AG09309 (cell line): Measurements from ENCODE around the gene SNX9.
"Not testable (repeated sequence)": the region's sequence is repeated elsewhere in the genome, so short reads cannot be mapped to it uniquely, and the experiment has no call there.

Experiments
- DNase-seq: peaks from one replicate; pipeline ENCODE4 v3.0.0-alpha.2; 2010; ENCODE audit warnings: low read depth
- H3K4me3 ChIP-seq: 2 replicates; pipeline ENCODE4 v1.5.1; 2011; ENCODE audit warnings: mild to moderate bottlenecking, low read depth, low read length, moderate library complexity; ENCODE audit not compliant: control insufficient read depth
- TF ChIP-seq, protein P1 (sequence below): IDR thresholded peaks from 2 replicates; pipeline ENCODE4 v1.5.1; 2011; ENCODE audit warnings: mild to moderate bottlenecking, low read depth, low read length, inconsistent platforms; ENCODE audit not compliant: insufficient read depth, control insufficient read depth; ENCODE audit errors: missing control alignments

SNX9 gene

DNA sequence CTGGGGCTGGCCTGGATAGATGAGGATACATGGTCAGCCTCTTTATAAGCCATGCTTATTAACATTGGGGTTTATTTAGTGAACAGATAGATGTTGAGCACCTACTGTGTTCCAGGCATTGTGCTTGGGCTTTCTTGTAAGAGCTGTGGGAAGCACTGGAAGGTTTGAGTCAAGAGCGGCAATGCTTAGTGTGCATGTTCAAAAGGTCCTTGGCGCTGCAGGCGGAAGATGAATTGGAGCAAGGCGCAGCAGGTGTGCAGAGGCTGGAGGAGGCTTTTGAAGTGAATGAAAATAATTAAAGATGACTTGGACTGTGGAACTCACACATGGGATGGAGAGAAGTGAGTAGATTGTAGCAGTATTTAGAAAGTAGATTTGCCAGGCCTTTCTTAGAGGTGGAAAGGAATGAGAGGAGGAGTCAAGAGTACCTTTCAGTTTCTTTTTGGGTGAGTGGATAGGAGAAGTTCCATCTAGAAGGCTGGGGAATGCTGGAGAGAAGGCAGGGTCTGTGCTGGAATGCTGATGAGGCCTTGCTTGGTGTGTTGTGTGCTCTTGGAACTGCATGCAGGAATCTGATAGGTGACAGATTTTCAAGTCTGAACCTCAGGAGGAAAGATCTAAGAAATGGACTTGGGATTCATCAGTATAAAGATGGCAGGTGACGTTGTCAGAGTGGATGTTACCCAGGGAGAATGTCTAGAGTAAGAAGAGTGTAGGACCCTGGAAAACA lies 26.4 kb downstream of the SNX9 start:
- no peak overlapping the region for H3K4me3 ChIP-seq
- TF ChIP-seq, protein P1, sequence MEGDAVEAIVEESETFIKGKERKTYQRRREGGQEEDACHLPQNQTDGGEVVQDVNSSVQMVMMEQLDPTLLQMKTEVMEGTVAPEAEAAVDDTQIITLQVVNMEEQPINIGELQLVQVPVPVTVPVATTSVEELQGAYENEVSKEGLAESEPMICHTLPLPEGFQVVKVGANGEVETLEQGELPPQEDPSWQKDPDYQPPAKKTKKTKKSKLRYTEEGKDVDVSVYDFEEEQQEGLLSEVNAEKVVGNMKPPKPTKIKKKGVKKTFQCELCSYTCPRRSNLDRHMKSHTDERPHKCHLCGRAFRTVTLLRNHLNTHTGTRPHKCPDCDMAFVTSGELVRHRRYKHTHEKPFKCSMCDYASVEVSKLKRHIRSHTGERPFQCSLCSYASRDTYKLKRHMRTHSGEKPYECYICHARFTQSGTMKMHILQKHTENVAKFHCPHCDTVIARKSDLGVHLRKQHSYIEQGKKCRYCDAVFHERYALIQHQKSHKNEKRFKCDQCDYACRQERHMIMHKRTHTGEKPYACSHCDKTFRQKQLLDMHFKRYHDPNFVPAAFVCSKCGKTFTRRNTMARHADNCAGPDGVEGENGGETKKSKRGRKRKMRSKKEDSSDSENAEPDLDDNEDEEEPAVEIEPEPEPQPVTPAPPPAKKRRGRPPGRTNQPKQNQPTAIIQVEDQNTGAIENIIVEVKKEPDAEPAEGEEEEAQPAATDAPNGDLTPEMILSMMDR = no peak
- no peak for DNase-seq

DNA sequence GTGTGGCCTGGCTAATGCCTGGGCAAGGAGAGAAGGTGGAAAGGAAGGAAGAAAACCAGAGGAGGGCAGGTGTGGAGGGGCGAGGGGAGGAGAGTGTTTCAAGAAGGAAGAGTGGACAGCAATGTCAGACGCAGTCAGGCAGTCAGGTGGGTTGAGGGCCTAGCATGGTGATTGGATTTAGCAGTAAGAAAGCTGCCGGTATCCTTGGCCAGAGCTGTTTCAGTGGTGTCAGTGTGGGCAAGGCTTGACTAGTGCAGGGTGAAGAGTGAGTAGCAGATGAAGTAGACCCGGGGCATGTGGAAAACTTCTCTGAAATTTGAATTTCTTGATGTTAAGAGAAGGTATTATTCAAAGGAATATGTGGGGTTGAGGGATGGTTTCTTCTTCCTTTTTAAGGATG lies 27.0 kb downstream of the SNX9 start:
- TF ChIP-seq, protein P1 = no peak
- no peak for DNase-seq
- no peak overlapping the region for H3K4me3 ChIP-seq

DNA sequence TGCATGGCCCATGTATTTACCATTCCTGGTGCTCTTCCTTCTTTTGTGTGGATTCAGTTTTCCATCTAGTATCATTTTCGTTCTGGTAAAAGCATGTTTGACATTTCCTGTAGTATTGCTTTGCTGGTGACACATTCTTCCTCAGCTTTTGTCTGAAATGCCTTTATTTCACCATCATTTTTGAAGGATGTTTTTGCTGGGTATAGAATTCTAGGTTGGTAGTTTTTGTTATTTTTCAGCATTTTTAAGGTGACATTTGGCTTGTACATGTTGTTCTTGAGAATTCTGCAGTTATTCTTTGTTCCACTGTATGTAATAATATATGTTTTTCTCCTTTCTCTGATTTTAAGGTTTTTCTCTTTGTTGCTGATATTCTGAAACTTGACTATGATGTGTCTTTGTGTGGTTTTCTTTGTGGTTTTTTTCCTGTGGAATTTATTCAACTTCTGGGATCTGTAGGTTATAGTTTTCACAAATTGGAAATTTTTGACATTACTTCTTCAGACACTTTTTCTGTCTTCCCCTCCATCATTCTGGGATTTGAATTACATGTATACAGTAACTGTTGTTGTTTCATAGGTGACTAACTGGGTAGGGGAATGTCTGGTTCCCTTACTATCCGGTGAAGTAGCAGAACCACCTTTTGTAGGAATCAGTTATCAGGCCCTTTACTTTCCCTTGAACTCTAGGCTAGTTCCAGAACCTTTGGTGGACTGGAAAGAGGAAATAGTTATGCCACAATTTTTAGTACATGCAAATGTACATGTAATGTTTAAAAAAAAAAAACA lies 30.2 kb downstream of the SNX9 start:
- DNase-seq = no peak
- TF ChIP-seq, protein P1 = no peak
- H3K4me3 ChIP-seq = no peak overlapping the region

DNA sequence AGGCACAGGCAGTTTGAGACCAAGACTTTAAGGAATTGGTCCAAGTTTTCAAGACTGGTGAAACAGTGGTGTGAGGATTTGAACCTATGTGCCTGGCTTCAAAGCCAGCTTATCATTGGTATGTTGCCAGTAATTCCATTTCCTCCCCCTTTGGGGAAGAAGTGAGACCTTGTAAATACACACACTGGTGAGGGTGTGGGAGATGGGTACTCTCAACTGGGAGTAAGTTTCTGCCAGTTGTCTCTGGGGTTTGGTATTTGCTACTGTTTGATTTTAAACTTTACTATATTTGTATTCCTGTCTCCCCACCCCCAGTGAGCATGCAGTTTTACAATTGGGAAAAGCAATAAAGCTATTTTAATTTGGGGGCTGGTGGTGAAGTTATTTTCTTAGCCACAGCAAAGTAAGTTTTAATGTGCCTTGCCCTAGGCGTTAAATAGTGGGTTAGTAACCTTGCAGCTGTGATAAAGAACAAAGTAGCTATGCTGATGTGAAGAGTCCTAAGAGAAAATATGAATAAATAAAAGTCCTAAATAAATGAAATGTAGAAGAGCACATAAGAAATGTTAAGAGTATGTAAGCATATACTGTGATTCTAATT lies 31.0 kb downstream of the SNX9 start:
- TF ChIP-seq, protein P1 = no peak
- DNase-seq = no peak
- no peak overlapping the region for H3K4me3 ChIP-seq

DNA sequence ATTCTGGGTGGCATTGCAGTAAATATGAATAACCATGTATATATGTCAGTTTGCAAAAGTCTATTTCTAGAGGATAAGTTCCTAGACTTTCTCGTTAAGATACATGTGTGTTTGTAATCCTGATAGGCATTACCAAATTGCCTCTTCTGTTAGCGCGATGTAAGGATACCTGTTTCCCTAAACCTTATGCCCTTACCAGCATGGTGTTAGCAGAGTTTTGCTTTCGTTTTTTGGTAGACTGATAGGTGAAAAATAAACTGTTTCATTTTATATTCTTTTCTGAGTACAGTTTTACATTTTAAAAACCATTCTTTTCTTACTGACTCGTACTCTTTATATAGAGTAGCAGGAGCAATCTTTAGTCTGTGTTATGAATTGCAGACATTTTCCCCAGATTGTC lies 32.3 kb downstream of the SNX9 start:
- no peak for DNase-seq
- no peak overlapping the region for H3K4me3 ChIP-seq
- TF ChIP-seq, protein P1 = no peak

DNA sequence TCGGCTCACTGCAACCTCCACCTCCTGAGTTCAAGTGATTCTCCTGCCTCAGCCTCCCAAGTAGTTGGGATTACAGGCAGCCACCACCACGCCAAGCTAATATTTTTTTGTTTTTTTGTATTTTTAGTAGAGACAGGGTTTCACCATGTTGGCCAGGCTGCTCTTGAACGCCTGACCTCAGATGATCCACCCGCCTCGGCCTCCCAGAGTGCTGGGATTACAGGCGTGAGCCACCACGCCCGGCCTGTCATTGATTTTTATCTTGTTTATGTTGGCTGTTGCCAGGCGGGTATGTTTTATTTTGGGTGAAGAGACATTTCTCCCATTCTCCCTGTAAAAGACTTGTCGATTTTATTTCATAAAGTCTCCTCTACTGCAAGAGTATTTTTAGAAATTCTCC lies 32.8 kb downstream of the SNX9 start:
- not testable (repeated sequence) for H3K4me3 ChIP-seq, DNase-seq

DNA sequence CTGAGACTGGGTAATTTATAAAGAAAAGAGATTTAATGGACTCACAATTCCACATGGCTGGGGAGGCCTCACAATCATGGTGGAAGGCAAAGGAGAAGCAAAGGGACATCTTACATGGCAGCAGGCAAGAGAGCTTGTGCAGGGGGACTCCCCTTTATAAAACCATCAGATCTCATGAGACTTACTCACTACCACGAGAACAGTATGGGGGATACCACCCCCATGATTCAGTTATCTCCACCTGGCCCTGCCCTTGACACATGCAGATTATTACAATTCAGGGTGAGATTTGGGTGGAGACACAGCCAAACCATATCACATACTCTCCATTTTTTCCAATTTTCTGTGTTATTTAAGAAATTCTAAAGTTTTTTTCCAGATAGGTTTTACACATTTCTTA lies 35.6 kb downstream of the SNX9 start:
- not testable (repeated sequence) for DNase-seq, H3K4me3 ChIP-seq
